ENCODE data around the gene KL.

- TF ChIP-seq, protein P1, sequence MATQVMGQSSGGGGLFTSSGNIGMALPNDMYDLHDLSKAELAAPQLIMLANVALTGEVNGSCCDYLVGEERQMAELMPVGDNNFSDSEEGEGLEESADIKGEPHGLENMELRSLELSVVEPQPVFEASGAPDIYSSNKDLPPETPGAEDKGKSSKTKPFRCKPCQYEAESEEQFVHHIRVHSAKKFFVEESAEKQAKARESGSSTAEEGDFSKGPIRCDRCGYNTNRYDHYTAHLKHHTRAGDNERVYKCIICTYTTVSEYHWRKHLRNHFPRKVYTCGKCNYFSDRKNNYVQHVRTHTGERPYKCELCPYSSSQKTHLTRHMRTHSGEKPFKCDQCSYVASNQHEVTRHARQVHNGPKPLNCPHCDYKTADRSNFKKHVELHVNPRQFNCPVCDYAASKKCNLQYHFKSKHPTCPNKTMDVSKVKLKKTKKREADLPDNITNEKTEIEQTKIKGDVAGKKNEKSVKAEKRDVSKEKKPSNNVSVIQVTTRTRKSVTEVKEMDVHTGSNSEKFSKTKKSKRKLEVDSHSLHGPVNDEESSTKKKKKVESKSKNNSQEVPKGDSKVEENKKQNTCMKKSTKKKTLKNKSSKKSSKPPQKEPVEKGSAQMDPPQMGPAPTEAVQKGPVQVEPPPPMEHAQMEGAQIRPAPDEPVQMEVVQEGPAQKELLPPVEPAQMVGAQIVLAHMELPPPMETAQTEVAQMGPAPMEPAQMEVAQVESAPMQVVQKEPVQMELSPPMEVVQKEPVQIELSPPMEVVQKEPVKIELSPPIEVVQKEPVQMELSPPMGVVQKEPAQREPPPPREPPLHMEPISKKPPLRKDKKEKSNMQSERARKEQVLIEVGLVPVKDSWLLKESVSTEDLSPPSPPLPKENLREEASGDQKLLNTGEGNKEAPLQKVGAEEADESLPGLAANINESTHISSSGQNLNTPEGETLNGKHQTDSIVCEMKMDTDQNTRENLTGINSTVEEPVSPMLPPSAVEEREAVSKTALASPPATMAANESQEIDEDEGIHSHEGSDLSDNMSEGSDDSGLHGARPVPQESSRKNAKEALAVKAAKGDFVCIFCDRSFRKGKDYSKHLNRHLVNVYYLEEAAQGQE (IDR thresholded peaks at IDR 0.05; ENCODE audit: insufficient replicate concordance, low read depth), result no peak
- no peak for TF ChIP-seq POLR2AphosphoS5 (IDR thresholded peaks at IDR 0.05; ENCODE audit: low read depth)
- no peak for TF ChIP-seq CTCF (IDR thresholded peaks at IDR 0.05; ENCODE audit: insufficient read depth, low read length)
- no peak for TF ChIP-seq GABPA (IDR thresholded peaks at IDR 0.05; ENCODE audit: low read depth)
These were observed 33.9 kb downstream of the KL start for GRCh38 chr13:33050161-33050560.

All from HL-60 (cell line).